Measurements from ENCODE around the gene ITM2B. TPM values are rescaled to one million over a fixed set of nuclear protein-coding genes. Genes with fewer than 3 reads are reported as not detected.

Gene ITM2B
- total and polyA plus RNA-seq, 11 donors, result 255 to 772 (median 489) TPM

DNA sequence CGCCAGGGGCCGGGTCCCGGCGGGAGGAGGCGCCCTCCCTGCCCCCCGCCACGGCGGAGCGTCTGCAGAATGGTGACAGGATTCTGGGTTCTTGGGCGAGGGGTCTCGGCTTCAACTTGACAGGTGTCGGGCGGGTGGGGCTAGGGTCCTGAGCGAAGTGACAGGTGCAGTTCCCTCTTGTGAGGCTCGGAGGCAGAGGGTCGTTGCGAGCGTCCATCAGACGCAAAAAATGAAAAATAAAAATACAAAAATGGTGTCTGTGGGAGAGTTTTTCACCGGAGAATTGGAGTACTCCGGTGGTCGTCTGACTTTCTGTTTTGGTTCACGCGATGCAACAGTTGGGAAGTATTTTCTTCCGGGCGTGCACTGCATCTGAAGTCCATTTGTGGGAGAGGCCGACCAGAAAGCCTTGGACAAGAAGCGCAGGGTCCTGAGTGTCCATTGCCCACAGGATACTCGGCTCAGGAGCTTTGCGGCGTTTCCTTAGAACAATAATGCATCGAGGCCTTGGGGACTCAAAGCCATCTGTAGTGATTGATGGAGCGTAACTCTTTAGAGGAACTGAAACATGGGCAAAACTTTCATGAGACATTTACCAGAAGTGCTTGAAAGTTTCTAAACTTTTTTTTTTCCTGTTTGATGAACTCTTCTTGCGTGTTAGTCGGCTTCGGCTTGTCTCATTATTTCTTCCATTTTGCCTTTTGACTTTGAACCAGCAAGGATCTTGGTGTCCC is 71.3 kb downstream of the ITM2B start:
- Histone ChIP-seq H3K27ac (peak overlapping the region; percentile 97 to 100 (median 100)), H3K4me1 (peaks cover 0 to 42% (median 30%) of the 10 kb centered on the region in 12 donors), H3K9me3 (no peaks in the 10 kb centered on the region), H3K36me3 (peaks cover 0 to 27% (median 20%) of the 10 kb centered on the region in 9 donors), H3K4me3 (peak overlapping the region; percentile 76 to 99 (median 94)), H3K27me3 (no peaks in the 10 kb centered on the region)
- DNase-seq, result peak; percentile 47 to 61 (median 51)
- peak; percentile 4 to 39 (median 23) for ATAC-seq
- intact Hi-C loops (cut with DNase I), result loop anchor here in 8 of 10 donors (1.0 to 10.0 kb wide), 8 partner anchors 47 to 207 kb away; partner anchors contain the start of genes ITM2B (in 2 of the 8) and MED4 (in 1 of the 8)
- 1 to 2% (median 1%) methylated on average over 29 to 36 of the region's 36 CpGs for WGBS, 4 donors
- no peak for TF ChIP-seq CTCF (IDR thresholded peaks at IDR 0.05)

- intact Hi-C loops (cut with DNase I), result loop anchor here in 1 of 10 donors (10.0 kb wide), 1 partner anchor 186 kb away; no protein-coding TSS in a partner anchor
- TF ChIP-seq CTCF (IDR thresholded peaks at IDR 0.05) (no peak), POLR2A (IDR thresholded peaks at IDR 0.05) (no peak)
- DNase-seq (no peak), ATAC-seq (no peak)
- Histone ChIP-seq H3K4me1 (peaks cover 0 to 61% (median 35%) of the 10 kb centered on the region in 12 donors), H3K27ac (no peak overlapping the region), H3K4me3 (no peak overlapping the region), H3K36me3 (peaks cover 0 to 47% (median 32%) of the 10 kb centered on the region in 9 donors), H3K9me3 (peaks cover 0 to 7% (median 0%) of the 10 kb centered on the region in 12 donors), H3K27me3 (no peaks in the 10 kb centered on the region)
- WGBS, 4 donors, result 52 to 76% (median 69%) methylated on average over 1 of the region's 1 CpG
Measured at GRCh38 chr13:48311223-48311622, 78.2 kb downstream of the ITM2B start.

GRCh38 chr13:48315969-48316650 is 83.1 kb downstream of the ITM2B start:
- no peaks in the 10 kb centered on the region for H3K27me3 ChIP-seq
- peaks cover 0 to 31% (median 12%) of the 10 kb centered on the region in 12 donors for H3K4me1 ChIP-seq
- ATAC-seq, result peak in 1 of 4 donors; percentile 21
- H3K9me3 ChIP-seq, result peaks cover 0 to 12% (median 0%) of the 10 kb centered on the region in 12 donors
- H3K36me3 ChIP-seq, result peaks cover 0 to 31% (median 7%) of the 10 kb centered on the region in 9 donors
- peak overlapping the region in 3 of 12 donors; percentile 16 to 25 (median 16) for H3K4me3 ChIP-seq
- 37 to 68% (median 58%) methylated on average over 16 to 17 of the region's 17 CpGs for WGBS, 4 donors
- peak overlapping the region in 9 of 12 donors; percentile 10 to 52 (median 26) for H3K27ac ChIP-seq
- TF ChIP-seq POLR2A (IDR thresholded peaks at IDR 0.05) (no peak), CTCF (IDR thresholded peaks at IDR 0.05) (no peak)
- DNase-seq, result peak; percentile 27 to 44 (median 32)
- intact Hi-C loops (cut with DNase I), result loop anchor here in 1 of 10 donors (10.0 kb wide), 1 partner anchor 191 kb away; no protein-coding TSS in a partner anchor
